Measurements from ENCODE around the gene BOK. TPM values are rescaled to one million over a fixed set of nuclear protein-coding genes. Genes with fewer than 3 reads are reported as not detected.

Gene BOK
- total and polyA plus RNA-seq, 2 of the 13 experiments (the other 11 are each of a cell fraction or from before 2014, with no cell fraction given): 35.5 to 39.2 TPM

- Histone ChIP-seq H3K27me3 (ENCODE audit: control insufficient read depth in 1 of 2, insufficient read depth in 2 of 2, low read length in 2 of 2) (no peaks in the 10 kb centered on the region), H3K27ac (ENCODE audit: extremely low read length, insufficient read depth, low read length) (no peak overlapping the region), H3K9ac (ENCODE audit: insufficient read depth, low read depth, low read length) (no peak overlapping the region), H3K4me1 (ENCODE audit: insufficient read depth, low read length) (no peaks in the 10 kb centered on the region), H3K9me3 (ENCODE audit: low read length) (no peaks in the 10 kb centered on the region), H2AFZ (ENCODE audit: low read length) (no peak overlapping the region), H3K4me3 (replicated peaks in 1 of 3; ENCODE audit: insufficient read depth in 1 of 3, low read depth in 2 of 3, low read length in 3 of 3) (no peak overlapping the region), H3K36me3 (replicated peaks in 1 of 2; ENCODE audit: control insufficient read depth in 1 of 2, insufficient read depth in 2 of 2, low read length in 2 of 2) (peaks cover 34 to 83% of the 10 kb centered on the region in 2 experiments), H3K79me2 (ENCODE audit: insufficient read depth, low read length) (peaks cover 4% of the 10 kb centered on the region), H4K20me1 (ENCODE audit: insufficient read depth, low read length) (no peaks in the 10 kb centered on the region), H3K4me2 (ENCODE audit: low read depth, low read length) (no peak overlapping the region)
- no TSS peak for BruUV-seq (replicated peaks)
- WGBS (ENCODE audit: low lambda C conversion rate): 96% methylated on average over 5 of the region's 5 CpGs
- TF ChIP-seq RFXANK (CRISPR knock-in tag; IDR thresholded peaks at IDR 0.05): no peak
- no peak for TF ChIP-seq PRMT3 (CRISPR knock-in tag; IDR thresholded peaks at IDR 0.05; ENCODE audit: borderline replicate concordance, low read depth)
- TF ChIP-seq FOXP4 (CRISPR knock-in tag; IDR thresholded peaks at IDR 0.05): no peak
- TF ChIP-seq NR2F1 (CRISPR knock-in tag; IDR thresholded peaks at IDR 0.05): no peak
- TF ChIP-seq NFRKB (IDR thresholded peaks at IDR 0.05): no peak
- TF ChIP-seq ZNF629 (CRISPR knock-in tag; conservative IDR thresholded peaks at IDR 0.05): no peak
- TF ChIP-seq, protein P1, sequence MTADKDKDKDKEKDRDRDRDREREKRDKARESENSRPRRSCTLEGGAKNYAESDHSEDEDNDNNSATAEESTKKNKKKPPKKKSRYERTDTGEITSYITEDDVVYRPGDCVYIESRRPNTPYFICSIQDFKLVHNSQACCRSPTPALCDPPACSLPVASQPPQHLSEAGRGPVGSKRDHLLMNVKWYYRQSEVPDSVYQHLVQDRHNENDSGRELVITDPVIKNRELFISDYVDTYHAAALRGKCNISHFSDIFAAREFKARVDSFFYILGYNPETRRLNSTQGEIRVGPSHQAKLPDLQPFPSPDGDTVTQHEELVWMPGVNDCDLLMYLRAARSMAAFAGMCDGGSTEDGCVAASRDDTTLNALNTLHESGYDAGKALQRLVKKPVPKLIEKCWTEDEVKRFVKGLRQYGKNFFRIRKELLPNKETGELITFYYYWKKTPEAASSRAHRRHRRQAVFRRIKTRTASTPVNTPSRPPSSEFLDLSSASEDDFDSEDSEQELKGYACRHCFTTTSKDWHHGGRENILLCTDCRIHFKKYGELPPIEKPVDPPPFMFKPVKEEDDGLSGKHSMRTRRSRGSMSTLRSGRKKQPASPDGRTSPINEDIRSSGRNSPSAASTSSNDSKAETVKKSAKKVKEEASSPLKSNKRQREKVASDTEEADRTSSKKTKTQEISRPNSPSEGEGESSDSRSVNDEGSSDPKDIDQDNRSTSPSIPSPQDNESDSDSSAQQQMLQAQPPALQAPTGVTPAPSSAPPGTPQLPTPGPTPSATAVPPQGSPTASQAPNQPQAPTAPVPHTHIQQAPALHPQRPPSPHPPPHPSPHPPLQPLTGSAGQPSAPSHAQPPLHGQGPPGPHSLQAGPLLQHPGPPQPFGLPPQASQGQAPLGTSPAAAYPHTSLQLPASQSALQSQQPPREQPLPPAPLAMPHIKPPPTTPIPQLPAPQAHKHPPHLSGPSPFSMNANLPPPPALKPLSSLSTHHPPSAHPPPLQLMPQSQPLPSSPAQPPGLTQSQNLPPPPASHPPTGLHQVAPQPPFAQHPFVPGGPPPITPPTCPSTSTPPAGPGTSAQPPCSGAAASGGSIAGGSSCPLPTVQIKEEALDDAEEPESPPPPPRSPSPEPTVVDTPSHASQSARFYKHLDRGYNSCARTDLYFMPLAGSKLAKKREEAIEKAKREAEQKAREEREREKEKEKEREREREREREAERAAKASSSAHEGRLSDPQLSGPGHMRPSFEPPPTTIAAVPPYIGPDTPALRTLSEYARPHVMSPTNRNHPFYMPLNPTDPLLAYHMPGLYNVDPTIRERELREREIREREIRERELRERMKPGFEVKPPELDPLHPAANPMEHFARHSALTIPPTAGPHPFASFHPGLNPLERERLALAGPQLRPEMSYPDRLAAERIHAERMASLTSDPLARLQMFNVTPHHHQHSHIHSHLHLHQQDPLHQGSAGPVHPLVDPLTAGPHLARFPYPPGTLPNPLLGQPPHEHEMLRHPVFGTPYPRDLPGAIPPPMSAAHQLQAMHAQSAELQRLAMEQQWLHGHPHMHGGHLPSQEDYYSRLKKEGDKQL (CRISPR knock-in tag; IDR thresholded peaks at IDR 0.05; ENCODE audit: low read depth): no peak
- no peak for TF ChIP-seq MXD4 (CRISPR knock-in tag; IDR thresholded peaks at IDR 0.05)
- TF ChIP-seq, protein P2, sequence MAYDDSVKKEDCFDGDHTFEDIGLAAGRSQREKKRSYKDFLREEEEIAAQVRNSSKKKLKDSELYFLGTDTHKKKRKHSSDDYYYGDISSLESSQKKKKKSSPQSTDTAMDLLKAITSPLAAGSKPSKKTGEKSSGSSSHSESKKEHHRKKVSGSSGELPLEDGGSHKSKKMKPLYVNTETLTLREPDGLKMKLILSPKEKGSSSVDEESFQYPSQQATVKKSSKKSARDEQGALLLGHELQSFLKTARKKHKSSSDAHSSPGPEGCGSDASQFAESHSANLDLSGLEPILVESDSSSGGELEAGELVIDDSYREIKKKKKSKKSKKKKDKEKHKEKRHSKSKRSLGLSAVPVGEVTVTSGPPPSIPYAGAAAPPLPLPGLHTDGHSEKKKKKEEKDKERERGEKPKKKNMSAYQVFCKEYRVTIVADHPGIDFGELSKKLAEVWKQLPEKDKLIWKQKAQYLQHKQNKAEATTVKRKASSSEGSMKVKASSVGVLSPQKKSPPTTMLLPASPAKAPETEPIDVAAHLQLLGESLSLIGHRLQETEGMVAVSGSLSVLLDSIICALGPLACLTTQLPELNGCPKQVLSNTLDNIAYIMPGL (CRISPR knock-in tag; IDR thresholded peaks at IDR 0.05; ENCODE audit: borderline replicate concordance in 1 of 2, low read depth in 1 of 2): no peak
- CTCF ChIA-PET (ENCODE audit: low intra/inter-chr PET ratio, low total read pairs): no interaction called here
- no peak for DNase-seq (ENCODE audit: low spot score)
- intact Hi-C loops (cut with micrococcal nuclease; ENCODE audit: unreplicated experiment): loop anchor here (1.0 kb wide), 1 partner anchor 8 kb away; no protein-coding TSS in a partner anchor
- POLR2A ChIA-PET: no interaction called here
- FAIRE-seq: no peak
- in situ Hi-C loops (cut with HindIII; ENCODE audit: extremely low pct_ligation_motif_present, low pct_unique_long_range_greater_than_20kb): no loop called here
- no peak for ATAC-seq
Measured at GRCh38 chr2:241603686-241604085, 45.1 kb downstream of the BOK start.
